Stimulated activated CD8-positive, alpha-beta memory T cell treated with anti-CD3 and anti-CD28 coated beads, Interleukin-7, amount 100 ng/mL, for 1 hour (primary cell): ENCODE results near the gene HMCN1.
"Not testable (repeated sequence)": the region's sequence is repeated elsewhere in the genome, so short reads cannot be mapped to it uniquely, and the experiment has no call there.

Experiments used
- DNase-seq, 2 donors: peaks; one replicate each; pipeline ENCODE4 v3.0.0-alpha.2; 2020; ENCODE audit warnings: low read depth in 2 of 2

Gene HMCN1

GRCh38 chr1:185741551-185741950, 7.4 kb downstream of the HMCN1 start:
- no peak for DNase-seq

GRCh38 chr1:185742403-185742802, 8.2 kb downstream of the HMCN1 start:
- DNase-seq: no peak

- no peak for DNase-seq
Measured at GRCh38 chr1:185745165-185745564, 11.0 kb downstream of the HMCN1 start.

GRCh38 chr1:185759061-185759460, 24.9 kb downstream of the HMCN1 start:
- DNase-seq: no peak

GRCh38 chr1:185761841-185762240, 27.6 kb downstream of the HMCN1 start:
- no peak for DNase-seq

- no peak for DNase-seq
Measured at GRCh38 chr1:185767508-185768120, 33.4 kb downstream of the HMCN1 start.

- no peak for DNase-seq
Measured at GRCh38 chr1:185768371-185768770, 34.2 kb downstream of the HMCN1 start.

- DNase-seq: no peak
Measured at GRCh38 chr1:185769136-185769535, 34.9 kb downstream of the HMCN1 start.

GRCh38 chr1:185774394-185774793, 40.2 kb downstream of the HMCN1 start:
- DNase-seq: no peak

GRCh38 chr1:185775501-185775900, 41.3 kb downstream of the HMCN1 start:
- no peak for DNase-seq

GRCh38 chr1:185776522-185776921, 42.3 kb downstream of the HMCN1 start:
- DNase-seq: no peak

- not testable (repeated sequence) for DNase-seq
Measured at GRCh38 chr1:185783860-185784259, 49.7 kb downstream of the HMCN1 start.

GRCh38 chr1:185785586-185785985, 51.4 kb downstream of the HMCN1 start:
- no peak for DNase-seq

- no peak for DNase-seq
Measured at GRCh38 chr1:185786524-185786923, 52.3 kb downstream of the HMCN1 start.

- no peak for DNase-seq
Measured at GRCh38 chr1:185787238-185787637, 53.0 kb downstream of the HMCN1 start.

- no peak for DNase-seq
Measured at GRCh38 chr1:185788386-185788785, 54.2 kb downstream of the HMCN1 start.

- no peak for DNase-seq
Measured at GRCh38 chr1:185789501-185790193, 55.5 kb downstream of the HMCN1 start.

GRCh38 chr1:185790194-185790735, 56.1 kb downstream of the HMCN1 start:
- DNase-seq: no peak

GRCh38 chr1:185792040-185792439, 57.8 kb downstream of the HMCN1 start:
- no peak for DNase-seq

GRCh38 chr1:185794495-185794894, 60.3 kb downstream of the HMCN1 start:
- not testable (repeated sequence) for DNase-seq

GRCh38 chr1:185795181-185795580, 61.0 kb downstream of the HMCN1 start:
- no peak for DNase-seq

- no peak for DNase-seq
Measured at GRCh38 chr1:185798505-185798904, 64.3 kb downstream of the HMCN1 start.

- DNase-seq: no peak
Measured at GRCh38 chr1:185803241-185803640, 69.0 kb downstream of the HMCN1 start.
